ENCODE results near the gene WNK1.

Gene WNK1

DNA sequence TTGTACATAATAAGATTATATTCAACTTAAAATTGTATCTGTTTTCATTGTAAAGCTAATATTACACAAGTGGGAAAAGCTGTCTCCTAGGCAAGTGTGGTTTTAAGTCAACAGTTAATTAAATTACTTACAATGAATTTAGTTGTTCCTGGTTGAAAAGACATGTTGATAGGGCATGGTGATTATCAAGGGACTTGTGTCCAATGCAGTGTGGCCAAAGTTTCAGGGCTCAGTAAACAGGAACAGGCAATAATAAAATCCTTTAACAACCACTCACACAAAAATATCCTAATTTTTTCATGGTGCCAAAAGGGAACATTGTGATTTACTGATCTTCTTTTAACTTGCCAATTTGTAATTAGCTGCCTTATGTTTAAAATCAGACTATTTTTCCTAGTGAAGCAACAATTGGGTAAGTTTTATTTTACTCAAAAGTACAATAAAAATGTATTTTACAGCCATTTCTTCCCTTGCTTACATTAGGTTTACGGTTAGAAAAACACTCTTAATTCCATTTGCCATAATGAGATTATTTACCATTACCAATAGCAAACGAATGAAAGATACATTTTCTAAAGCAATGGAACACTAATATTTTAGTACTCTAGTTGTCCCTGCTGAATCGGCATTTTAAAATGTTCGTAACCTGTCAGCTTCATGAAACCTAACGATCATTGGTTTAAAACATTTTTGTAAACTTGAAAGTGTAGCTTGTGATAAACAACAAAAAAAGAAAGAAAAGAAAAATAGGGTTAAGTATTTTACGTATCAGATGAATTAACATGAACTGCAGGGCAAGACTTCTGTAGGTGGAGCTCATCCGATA is 1.8 kb upstream of the WNK1 start:
- H3K27me3 ChIP-seq (ENCODE audit: insufficient read depth, low read length), result no peaks in the 10 kb centered on the region; the same call in 1 of the 2 replicates
- no peaks in the 10 kb centered on the region for H3K36me3 ChIP-seq (ENCODE audit: insufficient read depth, low read length)
- H3K9me3 ChIP-seq (ENCODE audit: insufficient read depth, low read depth, low read length), result no peaks in the 10 kb centered on the region
- H3K9ac ChIP-seq (ENCODE audit: low read depth, low read length), result peak overlapping the region; percentile 88
- peaks cover 22% of the 10 kb centered on the region for H3K4me1 ChIP-seq (ENCODE audit: insufficient read depth, low read length)
- 36% methylated on average over 7 of the region's 7 CpGs for WGBS
- peak overlapping the region; percentile 71 for H3K4me3 ChIP-seq (ENCODE audit: low read length)
- H3K27ac ChIP-seq (ENCODE audit: low read depth, low read length), result peak overlapping the region; percentile 82; the same call in 1 of the 2 replicates

DNA sequence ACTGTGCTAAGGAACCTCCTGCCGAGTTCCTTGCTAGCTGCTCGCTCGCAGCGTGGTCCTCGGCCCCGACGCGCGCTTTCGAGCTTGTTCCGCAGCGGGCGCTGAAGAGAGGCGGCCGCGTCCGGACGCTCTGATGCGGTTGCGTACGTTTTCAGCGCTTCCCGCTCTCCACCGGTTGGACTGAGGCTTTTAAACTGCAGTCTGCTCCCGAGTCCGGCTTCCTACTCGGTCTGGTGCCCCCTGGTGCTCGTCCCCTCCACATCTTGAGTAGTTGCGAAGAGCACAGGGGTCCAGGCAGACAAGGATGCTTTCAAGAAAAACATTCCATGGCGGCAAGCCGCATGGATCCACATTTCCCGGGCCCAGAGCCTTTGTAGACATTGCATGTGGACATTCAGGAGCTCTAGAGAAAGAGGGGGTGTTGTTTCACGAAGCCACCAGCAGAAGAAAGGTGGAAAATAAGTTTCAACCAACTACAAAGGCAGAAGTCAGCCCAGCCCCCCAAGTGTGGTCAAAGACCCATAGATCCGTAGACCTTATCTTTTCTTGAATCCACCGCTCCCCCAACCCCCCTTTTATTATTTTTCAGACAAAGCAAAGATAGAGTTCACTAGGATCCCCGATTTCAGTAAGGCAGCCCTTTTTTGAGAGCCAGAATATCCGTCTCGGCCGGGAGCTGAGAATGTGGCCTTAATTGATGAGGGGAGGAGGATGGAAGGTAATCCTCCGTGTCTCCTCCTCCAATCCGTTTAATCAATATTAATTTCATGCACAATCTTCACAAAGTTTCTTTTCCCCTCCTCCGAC is 984 bp upstream of the WNK1 start:
- Histone ChIP-seq H3K27ac (ENCODE audit: low read depth, low read length) (peak overlapping the region; percentile 82), H3K9me3 (ENCODE audit: insufficient read depth, low read depth, low read length) (no peaks in the 10 kb centered on the region), H3K4me1 (ENCODE audit: insufficient read depth, low read length) (peaks cover 29% of the 10 kb centered on the region), H3K27me3 (ENCODE audit: insufficient read depth, low read length) (no peaks in the 10 kb centered on the region; the same call in 1 of the 2 replicates), H3K4me3 (ENCODE audit: low read length) (peak overlapping the region; percentile 71), H3K36me3 (ENCODE audit: insufficient read depth, low read length) (0 out of 2 replicates have a peak, but pooled peaks cover 2% of the 10 kb centered on the region), H3K9ac (ENCODE audit: low read depth, low read length) (peak overlapping the region; percentile 88)
- 2% methylated on average over 42 of the region's 42 CpGs for WGBS

DNA sequence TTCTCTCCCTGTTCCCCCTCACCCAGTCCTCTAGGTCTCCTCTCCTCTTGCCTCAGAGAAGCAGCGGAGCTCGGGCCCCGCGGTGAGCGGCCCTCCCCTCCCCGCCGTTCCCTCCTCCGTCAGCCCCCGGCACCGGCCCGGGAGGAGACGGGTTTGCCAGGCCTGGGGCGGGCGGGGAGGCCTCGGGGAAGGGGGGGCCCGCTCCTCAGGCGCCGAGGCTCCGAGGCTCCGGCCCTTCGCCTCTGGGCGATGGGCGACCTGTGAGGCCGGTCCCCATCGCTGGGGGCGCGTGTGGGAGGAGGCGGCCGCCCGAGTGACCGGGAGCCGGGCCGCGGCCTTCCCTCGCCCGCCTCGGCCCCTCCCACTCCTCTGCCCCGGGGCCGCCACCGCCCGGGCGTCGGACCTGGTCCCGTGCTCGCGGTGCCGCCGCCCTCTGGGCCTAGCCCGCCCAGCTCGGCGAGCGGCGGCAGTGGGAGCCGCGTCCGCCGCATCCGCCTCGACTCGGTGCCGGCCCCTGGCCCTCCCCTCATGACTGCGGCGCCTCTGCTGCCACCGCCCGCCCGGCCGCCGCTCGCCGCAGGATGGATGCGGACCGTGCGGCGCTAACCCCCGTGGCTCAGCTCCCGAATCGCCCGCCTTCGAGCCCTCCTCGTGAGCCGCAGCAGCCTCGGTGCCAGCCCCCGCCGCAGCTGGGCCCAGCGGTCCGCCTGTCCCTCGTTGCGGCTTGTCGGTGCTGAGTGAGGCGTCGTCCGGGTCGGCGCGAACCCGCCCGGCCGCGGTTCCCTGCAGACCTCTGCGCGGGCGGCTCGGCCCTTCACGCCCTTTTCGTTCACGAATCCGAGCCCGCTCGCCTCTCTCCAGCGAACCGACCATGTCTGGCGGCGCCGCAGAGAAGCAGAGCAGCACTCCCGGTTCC is 574 bp downstream of the WNK1 start:
- no peaks in the 10 kb centered on the region for H3K9me3 ChIP-seq (ENCODE audit: insufficient read depth, low read depth, low read length)
- peak overlapping the region; percentile 81 for H3K4me3 ChIP-seq (ENCODE audit: low read length)
- H3K36me3 ChIP-seq (ENCODE audit: insufficient read depth, low read length), result 0 out of 2 replicates have a peak, but pooled peaks cover 2% of the 10 kb centered on the region
- peak overlapping the region; percentile 80 for H3K9ac ChIP-seq (ENCODE audit: low read depth, low read length)
- WGBS, result under 1% methylated on average over 115 of the region's 115 CpGs
- peaks cover 34% of the 10 kb centered on the region for H3K4me1 ChIP-seq (ENCODE audit: insufficient read depth, low read length)
- peak overlapping the region; percentile 82 for H3K27ac ChIP-seq (ENCODE audit: low read depth, low read length)
- no peaks in the 10 kb centered on the region; the same call in 1 of the 2 replicates for H3K27me3 ChIP-seq (ENCODE audit: insufficient read depth, low read length)

DNA sequence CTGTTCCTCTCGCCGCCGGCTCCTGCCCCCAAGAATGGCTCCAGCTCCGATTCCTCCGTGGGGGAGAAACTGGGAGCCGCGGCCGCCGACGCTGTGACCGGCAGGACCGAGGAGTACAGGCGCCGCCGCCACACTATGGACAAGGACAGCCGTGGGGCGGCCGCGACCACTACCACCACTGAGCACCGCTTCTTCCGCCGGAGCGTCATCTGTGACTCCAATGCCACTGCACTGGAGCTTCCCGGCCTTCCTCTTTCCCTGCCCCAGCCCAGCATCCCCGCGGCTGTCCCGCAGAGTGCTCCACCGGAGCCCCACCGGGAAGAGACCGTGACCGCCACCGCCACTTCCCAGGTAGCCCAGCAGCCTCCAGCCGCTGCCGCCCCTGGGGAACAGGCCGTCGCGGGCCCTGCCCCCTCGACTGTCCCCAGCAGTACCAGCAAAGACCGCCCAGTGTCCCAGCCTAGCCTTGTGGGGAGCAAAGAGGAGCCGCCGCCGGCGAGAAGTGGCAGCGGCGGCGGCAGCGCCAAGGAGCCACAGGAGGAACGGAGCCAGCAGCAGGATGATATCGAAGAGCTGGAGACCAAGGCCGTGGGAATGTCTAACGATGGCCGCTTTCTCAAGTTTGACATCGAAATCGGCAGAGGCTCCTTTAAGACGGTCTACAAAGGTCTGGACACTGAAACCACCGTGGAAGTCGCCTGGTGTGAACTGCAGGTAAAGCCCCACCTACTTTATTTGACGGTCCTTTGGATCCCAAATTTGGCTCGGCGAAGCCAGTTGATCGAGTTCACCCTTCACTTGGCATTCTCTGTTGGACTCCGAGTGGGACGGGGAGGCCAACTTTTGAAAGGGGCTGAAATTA is 1.5 kb downstream of the WNK1 start:
- no peak overlapping the region for H3K27ac ChIP-seq (ENCODE audit: low read depth, low read length)
- H3K36me3 ChIP-seq (ENCODE audit: insufficient read depth, low read length), result 0 out of 2 replicates have a peak, but pooled peaks cover 2% of the 10 kb centered on the region
- H3K9me3 ChIP-seq (ENCODE audit: insufficient read depth, low read depth, low read length), result no peaks in the 10 kb centered on the region
- H3K27me3 ChIP-seq (ENCODE audit: insufficient read depth, low read length), result no peaks in the 10 kb centered on the region; the same call in 1 of the 2 replicates
- H3K9ac ChIP-seq (ENCODE audit: low read depth, low read length), result peak overlapping the region; percentile 80
- H3K4me3 ChIP-seq (ENCODE audit: low read length), result peak overlapping the region; percentile 81
- 2% methylated on average over 63 of the region's 63 CpGs for WGBS
- H3K4me1 ChIP-seq (ENCODE audit: insufficient read depth, low read length), result peaks cover 34% of the 10 kb centered on the region

DNA sequence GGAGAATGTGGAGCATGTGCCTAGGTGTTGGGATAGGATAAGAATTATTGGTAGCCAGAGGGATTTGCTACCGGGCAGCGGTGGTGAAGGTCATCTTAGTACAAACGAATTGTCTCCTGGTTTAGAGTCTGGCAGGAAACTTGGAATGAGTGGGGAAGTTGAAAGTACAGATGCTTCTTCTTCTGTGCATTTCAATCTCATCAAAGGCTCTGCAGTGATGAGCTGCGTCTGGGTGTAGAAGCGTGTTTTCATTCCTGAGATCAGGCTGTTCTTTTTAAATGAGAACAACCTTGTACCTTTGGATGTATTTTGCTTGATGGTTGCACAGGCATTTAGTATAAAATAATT is 2.1 kb downstream of the WNK1 start:
- H3K9ac ChIP-seq (ENCODE audit: low read depth, low read length), result peak overlapping the region; percentile 80
- H3K4me3 ChIP-seq (ENCODE audit: low read length), result peak overlapping the region; percentile 81
- no peak overlapping the region for H3K27ac ChIP-seq (ENCODE audit: low read depth, low read length)
- 0 out of 2 replicates have a peak, but pooled peaks cover 2% of the 10 kb centered on the region for H3K36me3 ChIP-seq (ENCODE audit: insufficient read depth, low read length)
- no peaks in the 10 kb centered on the region; the same call in 1 of the 2 replicates for H3K27me3 ChIP-seq (ENCODE audit: insufficient read depth, low read length)
- no peaks in the 10 kb centered on the region for H3K9me3 ChIP-seq (ENCODE audit: insufficient read depth, low read depth, low read length)
- WGBS, result 8% methylated on average over 5 of the region's 5 CpGs
- peaks cover 33% of the 10 kb centered on the region for H3K4me1 ChIP-seq (ENCODE audit: insufficient read depth, low read length)

DNA sequence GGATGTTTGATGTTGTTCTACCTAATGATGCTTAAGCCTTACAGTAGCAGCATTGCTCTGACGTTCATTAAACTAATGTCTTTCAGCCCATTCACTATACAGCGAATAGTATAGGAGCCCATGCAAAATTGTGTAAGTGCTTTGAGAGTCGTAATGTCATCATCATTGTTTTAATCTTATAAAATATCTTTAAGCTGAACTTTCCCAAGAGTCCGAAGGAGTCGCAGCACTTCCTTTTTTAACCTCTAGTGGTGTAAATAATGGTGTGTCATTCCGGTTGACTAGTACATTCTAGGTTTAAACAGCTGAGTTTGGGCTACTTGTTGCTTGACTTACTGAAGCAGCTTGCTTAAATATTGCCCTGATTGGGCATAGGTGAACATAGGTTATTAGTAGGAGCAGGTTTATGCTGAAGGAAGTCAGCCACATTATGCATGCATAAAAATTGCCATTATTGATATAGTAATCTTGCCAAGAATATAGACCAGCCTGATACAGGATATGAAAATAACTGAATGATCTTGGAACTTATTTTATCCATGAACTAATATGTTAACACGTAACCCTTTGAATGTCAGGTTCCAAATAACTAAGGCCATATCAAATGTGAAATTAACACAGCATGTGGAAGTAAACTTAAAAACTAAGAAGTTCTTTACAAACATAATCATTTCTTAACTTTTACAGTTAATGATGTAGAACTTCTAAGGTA is 2.6 kb downstream of the WNK1 start:
- H3K4me1 ChIP-seq (ENCODE audit: insufficient read depth, low read length), result peaks cover 28% of the 10 kb centered on the region
- no peaks in the 10 kb centered on the region for H3K9me3 ChIP-seq (ENCODE audit: insufficient read depth, low read depth, low read length)
- 29% methylated on average over 4 of the region's 7 CpGs for WGBS
- peak overlapping the region; percentile 81 for H3K4me3 ChIP-seq (ENCODE audit: low read length)
- no peaks in the 10 kb centered on the region; the same call in 1 of the 2 replicates for H3K27me3 ChIP-seq (ENCODE audit: insufficient read depth, low read length)
- H3K36me3 ChIP-seq (ENCODE audit: insufficient read depth, low read length), result 0 out of 2 replicates have a peak, but pooled peaks cover 2% of the 10 kb centered on the region
- H3K27ac ChIP-seq (ENCODE audit: low read depth, low read length), result no peak overlapping the region
- H3K9ac ChIP-seq (ENCODE audit: low read depth, low read length), result no peak overlapping the region

DNA sequence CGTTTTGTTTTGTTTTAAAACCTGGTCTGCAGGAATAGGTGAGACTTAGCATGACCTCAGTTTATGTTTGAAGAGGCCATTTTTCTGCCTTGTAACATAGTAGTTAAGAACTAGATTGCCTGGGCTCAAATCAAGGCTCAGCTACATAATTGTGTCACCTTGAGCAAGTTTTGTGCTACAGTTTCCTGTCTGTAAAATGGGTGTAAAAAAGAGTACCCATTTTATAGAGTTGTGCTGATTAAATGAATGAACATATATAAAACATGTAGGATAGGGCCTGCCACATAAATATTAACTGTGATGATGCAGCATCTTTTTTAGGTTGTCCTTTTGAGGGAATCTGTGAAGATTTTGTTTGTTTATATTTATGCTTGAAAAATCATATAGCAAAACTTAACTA is 7.2 kb downstream of the WNK1 start:
- Histone ChIP-seq H3K9me3 (ENCODE audit: insufficient read depth, low read depth, low read length) (no peaks in the 10 kb centered on the region), H3K27ac (ENCODE audit: low read depth, low read length) (no peak overlapping the region), H3K9ac (ENCODE audit: low read depth, low read length) (no peak overlapping the region), H3K4me3 (ENCODE audit: low read length) (no peak overlapping the region), H3K36me3 (ENCODE audit: insufficient read depth, low read length) (peaks cover 17% of the 10 kb centered on the region; the same call in 1 of the 2 replicates), H3K27me3 (ENCODE audit: insufficient read depth, low read length) (no peaks in the 10 kb centered on the region), H3K4me1 (ENCODE audit: insufficient read depth, low read length) (peaks cover 12% of the 10 kb centered on the region)
- WGBS, result 87% methylated on average over 1 of the region's 1 CpG

DNA sequence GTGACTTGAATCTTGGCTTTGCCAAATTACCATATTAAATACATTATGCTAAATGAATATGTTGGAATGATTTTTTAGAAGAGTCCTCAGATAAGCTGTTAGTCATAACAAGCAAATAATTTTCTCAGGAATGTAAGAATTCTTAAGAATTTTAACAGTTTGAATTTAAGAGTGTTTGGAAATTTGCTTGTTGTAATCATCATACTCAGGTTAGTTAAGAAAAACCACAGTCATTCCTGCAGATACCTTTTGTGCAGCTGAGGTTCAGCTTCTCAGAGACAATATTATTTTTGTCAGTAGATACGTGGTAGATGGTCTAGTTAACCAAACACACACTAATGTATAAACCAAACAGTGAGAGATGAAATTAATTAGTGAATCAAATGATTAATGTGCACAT is 8.9 kb downstream of the WNK1 start:
- WGBS, result no CpG with 5 or more reads among the region's 1 CpG
- no peaks in the 10 kb centered on the region for H3K9me3 ChIP-seq (ENCODE audit: insufficient read depth, low read depth, low read length)
- no peak overlapping the region for H3K4me3 ChIP-seq (ENCODE audit: low read length)
- H3K4me1 ChIP-seq (ENCODE audit: insufficient read depth, low read length), result peaks cover 7% of the 10 kb centered on the region
- H3K27ac ChIP-seq (ENCODE audit: low read depth, low read length), result no peak overlapping the region
- H3K27me3 ChIP-seq (ENCODE audit: insufficient read depth, low read length), result no peaks in the 10 kb centered on the region
- H3K9ac ChIP-seq (ENCODE audit: low read depth, low read length), result no peak overlapping the region
- peaks cover 14% of the 10 kb centered on the region; the same call in 1 of the 2 replicates for H3K36me3 ChIP-seq (ENCODE audit: insufficient read depth, low read length)

DNA sequence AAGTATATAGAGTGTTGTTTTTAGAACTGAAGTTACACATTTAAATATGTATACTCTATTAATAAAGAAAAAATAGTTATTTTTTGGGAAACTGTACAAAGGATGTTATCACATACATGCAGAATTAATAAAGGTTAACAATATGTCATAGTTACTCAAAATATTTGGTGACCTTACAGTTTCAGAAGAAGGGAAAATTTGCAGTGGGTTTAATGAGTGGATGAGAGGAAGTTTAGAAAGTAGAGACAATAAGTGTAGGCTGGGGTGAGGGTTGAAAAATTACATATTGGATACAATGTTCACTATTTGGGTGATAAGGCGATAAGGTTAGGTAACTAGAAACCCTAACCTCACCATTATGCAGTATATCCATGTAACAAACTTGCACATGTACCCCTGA is 13.5 kb downstream of the WNK1 start:
- no peaks in the 10 kb centered on the region for H3K4me1 ChIP-seq (ENCODE audit: insufficient read depth, low read length)
- no peaks in the 10 kb centered on the region for H3K9me3 ChIP-seq (ENCODE audit: insufficient read depth, low read depth, low read length)
- no peak overlapping the region for H3K9ac ChIP-seq (ENCODE audit: low read depth, low read length)
- H3K36me3 ChIP-seq (ENCODE audit: insufficient read depth, low read length), result peaks cover 14% of the 10 kb centered on the region; the same call in 1 of the 2 replicates
- H3K27me3 ChIP-seq (ENCODE audit: insufficient read depth, low read length), result no peaks in the 10 kb centered on the region
- no CpG with 5 or more reads among the region's 1 CpG for WGBS
- H3K4me3 ChIP-seq (ENCODE audit: low read length), result no peak overlapping the region
- H3K27ac ChIP-seq (ENCODE audit: low read depth, low read length), result no peak overlapping the region
